Nephron progenitor cell (in vitro differentiated cells): ENCODE results near the gene PIGN.

Experiments
- DNase-seq: peaks from one replicate; pipeline ENCODE4 v3.0.0; 2021
- H3K27ac Mint-ChIP-seq: 2 replicates; pipeline ENCODE4 v1.8.0; 2021; ENCODE audit warnings: mild to moderate bottlenecking, moderate library complexity, mixed read lengths
- H3K27me3 Mint-ChIP-seq: 2 replicates; pipeline ENCODE4 v1.8.0; 2021; ENCODE audit warnings: mild to moderate bottlenecking, low read depth, mixed read lengths; ENCODE audit not compliant: poor library complexity
- H3K36me3 Mint-ChIP-seq: 2 replicates; pipeline ENCODE4 v1.8.0; 2021; ENCODE audit warnings: low read depth, mixed read lengths
- H3K4me1 Mint-ChIP-seq: 2 replicates; pipeline ENCODE4 v1.8.0; 2021; ENCODE audit warnings: mixed read lengths
- H3K4me3 Mint-ChIP-seq: 2 replicates; pipeline ENCODE4 v1.8.0; 2021; ENCODE audit warnings: mild to moderate bottlenecking, moderate library complexity, mixed read lengths
- H3K9me3 Mint-ChIP-seq: 2 replicates; pipeline ENCODE4 v1.8.0; 2021; ENCODE audit warnings: mild to moderate bottlenecking, moderate library complexity, mixed read lengths
- CTCF ChIP-seq: fragments of 200-600 bp; sonication (generic); IDR thresholded peaks from 2 replicates; pipeline ENCODE4 v1.5.0; 2021; ENCODE audit warnings: antibody characterized with exemption

Gene PIGN

GRCh38 chr18:62091487-62092120 lies 95.3 kb downstream of the PIGN start:
- peaks cover 32% of the 10 kb centered on the region for H3K36me3 Mint-ChIP-seq
- H3K9me3 Mint-ChIP-seq = no peaks in the 10 kb centered on the region
- H3K4me3 Mint-ChIP-seq = no peak overlapping the region
- H3K4me1 Mint-ChIP-seq = no peaks in the 10 kb centered on the region
- H3K27me3 Mint-ChIP-seq = no peaks in the 10 kb centered on the region
- no peak for TF ChIP-seq CTCF
- H3K27ac Mint-ChIP-seq = no peak overlapping the region
- DNase-seq = no peak

- no peak for TF ChIP-seq CTCF
- no peaks in the 10 kb centered on the region for H3K27me3 Mint-ChIP-seq
- DNase-seq = no peak
- peaks cover 27% of the 10 kb centered on the region for H3K36me3 Mint-ChIP-seq
- no peak overlapping the region for H3K4me3 Mint-ChIP-seq
- no peak overlapping the region for H3K27ac Mint-ChIP-seq
- no peaks in the 10 kb centered on the region for H3K9me3 Mint-ChIP-seq
- H3K4me1 Mint-ChIP-seq = no peaks in the 10 kb centered on the region
Observed at GRCh38 chr18:62089174-62089573, 97.7 kb downstream of the PIGN start.

GRCh38 chr18:62088156-62088555 lies 98.7 kb downstream of the PIGN start:
- DNase-seq = no peak
- Mint-ChIP-seq H3K9me3 (no peaks in the 10 kb centered on the region), H3K4me1 (no peaks in the 10 kb centered on the region), H3K4me3 (no peak overlapping the region), H3K27ac (no peak overlapping the region), H3K36me3 (peaks cover 27% of the 10 kb centered on the region), H3K27me3 (no peaks in the 10 kb centered on the region)
- no peak for TF ChIP-seq CTCF

GRCh38 chr18:62085756-62086155 lies 101.1 kb downstream of the PIGN start:
- TF ChIP-seq CTCF = no peak
- DNase-seq = no peak
- peaks cover 26% of the 10 kb centered on the region for H3K36me3 Mint-ChIP-seq
- no peaks in the 10 kb centered on the region for H3K27me3 Mint-ChIP-seq
- no peaks in the 10 kb centered on the region for H3K9me3 Mint-ChIP-seq
- peaks cover 10% of the 10 kb centered on the region for H3K4me1 Mint-ChIP-seq
- no peak overlapping the region for H3K27ac Mint-ChIP-seq
- no peak overlapping the region for H3K4me3 Mint-ChIP-seq

GRCh38 chr18:62081761-62082294 lies 105.0 kb downstream of the PIGN start:
- Mint-ChIP-seq H3K36me3 (peaks cover 14% of the 10 kb centered on the region), H3K9me3 (no peaks in the 10 kb centered on the region), H3K27ac (no peak overlapping the region), H3K4me1 (peaks cover 23% of the 10 kb centered on the region), H3K27me3 (no peaks in the 10 kb centered on the region), H3K4me3 (no peak overlapping the region)
- DNase-seq = no peak
- TF ChIP-seq CTCF = no peak

- Mint-ChIP-seq H3K36me3 (peaks cover 9% of the 10 kb centered on the region), H3K4me3 (no peak overlapping the region), H3K4me1 (peaks cover 23% of the 10 kb centered on the region), H3K27ac (no peak overlapping the region), H3K9me3 (no peaks in the 10 kb centered on the region), H3K27me3 (no peaks in the 10 kb centered on the region)
- no peak for TF ChIP-seq CTCF
- no peak for DNase-seq
Observed at GRCh38 chr18:62081248-62081647, 105.6 kb downstream of the PIGN start.
